GM12874 (cell line): ENCODE results near the gene HOXC9.

Source experiments
- CTCF ChIP-seq: IDR thresholded peaks from 2 replicates; pipeline ENCODE4 v1.5.1; 2011; ENCODE audit warnings: low read depth, mild to moderate bottlenecking, control low read depth, low read length, moderate library complexity; ENCODE audit not compliant: insufficient read depth

The HOXC9 gene

GRCh38 chr12:54033106-54033979 lies 33.4 kb downstream of the HOXC9 start:
- no peak for TF ChIP-seq CTCF

- no peak for TF ChIP-seq CTCF
Observed at GRCh38 chr12:54033980-54034784, 34.2 kb downstream of the HOXC9 start.

- no peak for TF ChIP-seq CTCF
Observed at GRCh38 chr12:54034785-54035310, 34.9 kb downstream of the HOXC9 start.

GRCh38 chr12:54035568-54036264 lies 35.8 kb downstream of the HOXC9 start:
- TF ChIP-seq CTCF: no peak

- TF ChIP-seq CTCF: no peak
Observed at GRCh38 chr12:54036620-54037359, 36.8 kb downstream of the HOXC9 start.

GRCh38 chr12:54037360-54038283 lies 37.7 kb downstream of the HOXC9 start:
- no peak for TF ChIP-seq CTCF
